Measurements from ENCODE around the gene UQCC2.

UQCC2 gene

GRCh38 chr6:33685411-33686224, 25.9 kb downstream of the UQCC2 start:
- Histone ChIP-seq H3K79me2 (ENCODE audit: control insufficient read depth, low read length) (no peaks in the 10 kb centered on the region), H3K9me2 (replicated peaks; ENCODE audit: control insufficient read depth, low read length) (no peaks in the 10 kb centered on the region), H4K20me1 (ENCODE audit: control insufficient read depth, insufficient read depth, low read depth, low read length) (no peaks in the 10 kb centered on the region), H3K4me1 (ENCODE audit: control insufficient read depth, low read length) (no peaks in the 10 kb centered on the region), H3K27me3 (ENCODE audit: control insufficient read depth, low read length) (no peaks in the 10 kb centered on the region), H3K27ac (ENCODE audit: low read depth, low read length) (no peak overlapping the region), H3F3A (ENCODE audit: control insufficient read depth, insufficient read depth) (no peaks in the 10 kb centered on the region), H3K4me3 (ENCODE audit: low read length) (no peak overlapping the region), H3K4me2 (ENCODE audit: low read length) (no peak overlapping the region), H3K9me3 (ENCODE audit: control insufficient read depth, insufficient read depth, low read length) (no peaks in the 10 kb centered on the region), H3K36me3 (ENCODE audit: control insufficient read depth, low read length) (peaks cover 96% of the 10 kb centered on the region)
- TF ChIP-seq CTCF (IDR thresholded peaks at IDR 0.05; ENCODE audit: low read depth, low read length, poor library complexity, severe bottlenecking) (no peak), EZH2phosphoT487 (IDR thresholded peaks at IDR 0.05; ENCODE audit: borderline replicate concordance, low read length) (no peak)

GRCh38 chr6:33684983-33685382, 26.5 kb downstream of the UQCC2 start:
- H3F3A ChIP-seq (ENCODE audit: control insufficient read depth, insufficient read depth), result no peaks in the 10 kb centered on the region
- no peaks in the 10 kb centered on the region for H3K9me2 ChIP-seq (replicated peaks; ENCODE audit: control insufficient read depth, low read length)
- no peaks in the 10 kb centered on the region for H3K9me3 ChIP-seq (ENCODE audit: control insufficient read depth, insufficient read depth, low read length)
- TF ChIP-seq CTCF (IDR thresholded peaks at IDR 0.05; ENCODE audit: low read depth, low read length, poor library complexity, severe bottlenecking), result no peak
- TF ChIP-seq EZH2phosphoT487 (IDR thresholded peaks at IDR 0.05; ENCODE audit: borderline replicate concordance, low read length), result no peak
- no peaks in the 10 kb centered on the region for H4K20me1 ChIP-seq (ENCODE audit: control insufficient read depth, insufficient read depth, low read depth, low read length)
- no peaks in the 10 kb centered on the region for H3K4me1 ChIP-seq (ENCODE audit: control insufficient read depth, low read length)
- H3K4me3 ChIP-seq (ENCODE audit: low read length), result no peak overlapping the region
- no peaks in the 10 kb centered on the region for H3K79me2 ChIP-seq (ENCODE audit: control insufficient read depth, low read length)
- H3K27me3 ChIP-seq (ENCODE audit: control insufficient read depth, low read length), result no peaks in the 10 kb centered on the region
- peaks cover 96% of the 10 kb centered on the region for H3K36me3 ChIP-seq (ENCODE audit: control insufficient read depth, low read length)
- no peak overlapping the region for H3K4me2 ChIP-seq (ENCODE audit: low read length)
- no peak overlapping the region for H3K27ac ChIP-seq (ENCODE audit: low read depth, low read length)

- Histone ChIP-seq H3K79me2 (ENCODE audit: control insufficient read depth, low read length) (no peaks in the 10 kb centered on the region), H3K4me2 (ENCODE audit: low read length) (no peak overlapping the region), H3F3A (ENCODE audit: control insufficient read depth, insufficient read depth) (no peaks in the 10 kb centered on the region), H3K9me3 (ENCODE audit: control insufficient read depth, insufficient read depth, low read length) (no peaks in the 10 kb centered on the region), H3K36me3 (ENCODE audit: control insufficient read depth, low read length) (peaks cover 96% of the 10 kb centered on the region), H3K9me2 (replicated peaks; ENCODE audit: control insufficient read depth, low read length) (no peaks in the 10 kb centered on the region), H4K20me1 (ENCODE audit: control insufficient read depth, insufficient read depth, low read depth, low read length) (no peaks in the 10 kb centered on the region), H3K27ac (ENCODE audit: low read depth, low read length) (no peak overlapping the region), H3K4me3 (ENCODE audit: low read length) (no peak overlapping the region), H3K4me1 (ENCODE audit: control insufficient read depth, low read length) (no peaks in the 10 kb centered on the region), H3K27me3 (ENCODE audit: control insufficient read depth, low read length) (no peaks in the 10 kb centered on the region)
- TF ChIP-seq CTCF (IDR thresholded peaks at IDR 0.05; ENCODE audit: low read depth, low read length, poor library complexity, severe bottlenecking) (no peak), EZH2phosphoT487 (IDR thresholded peaks at IDR 0.05; ENCODE audit: borderline replicate concordance, low read length) (no peak)
Observed at GRCh38 chr6:33684428-33684896, 27.0 kb downstream of the UQCC2 start.
